ENCODE results near the gene KRT33B. TPM values are rescaled to one million over a fixed set of nuclear protein-coding genes. Genes with fewer than 3 reads are reported as not detected.

The KRT33B gene
- total and polyA plus RNA-seq, 2 of the 13 experiments (the other 11 are each of a cell fraction or from before 2014, with no cell fraction given): not detected

GRCh38 chr17:41329279-41329948, 40.2 kb downstream of the KRT33B start (continued):
- no peak for TF ChIP-seq ZBED4 (CRISPR knock-in tag; IDR thresholded peaks at IDR 0.05; ENCODE audit: borderline replicate concordance)
- no peak for TF ChIP-seq AFF4 (CRISPR knock-in tag; IDR thresholded peaks at IDR 0.05)
- TF ChIP-seq HINFP (CRISPR knock-in tag; IDR thresholded peaks at IDR 0.05; ENCODE audit: low read depth): no peak
- no peak for TF ChIP-seq ESRRA (CRISPR knock-in tag; IDR thresholded peaks at IDR 0.05; ENCODE audit: low read depth)
- no peak for TF ChIP-seq ZNF564 (CRISPR knock-in tag; IDR thresholded peaks at IDR 0.05)
- no peak for TF ChIP-seq ZNF274 (CRISPR knock-in tag; IDR thresholded peaks at IDR 0.05)
- TF ChIP-seq ARID5B (CRISPR knock-in tag; IDR thresholded peaks at IDR 0.05): no peak
- no peak for TF ChIP-seq RELA (CRISPR knock-in tag; IDR thresholded peaks at IDR 0.05)
- TF ChIP-seq CERS6 (CRISPR knock-in tag; IDR thresholded peaks at IDR 0.05): no peak
- TF ChIP-seq GATAD2A (CRISPR knock-in tag; IDR thresholded peaks at IDR 0.05): no peak
- no peak for TF ChIP-seq ZNF766 (CRISPR knock-in tag; IDR thresholded peaks at IDR 0.05; ENCODE audit: borderline replicate concordance)
- no peak for TF ChIP-seq SSRP1 (CRISPR knock-in tag; IDR thresholded peaks at IDR 0.05)
- TF ChIP-seq MIER3 (CRISPR knock-in tag; IDR thresholded peaks at IDR 0.05; ENCODE audit: borderline replicate concordance): no peak
- TF ChIP-seq ZKSCAN5 (CRISPR knock-in tag; IDR thresholded peaks at IDR 0.05): no peak
- no peak for TF ChIP-seq YY1 (IDR thresholded peaks at IDR 0.05; ENCODE audit: insufficient read depth, insufficient replicate concordance, low read depth, low read length)
- no peak for TF ChIP-seq ZNF678 (CRISPR knock-in tag; IDR thresholded peaks at IDR 0.05)
